ACHN (cell line): ENCODE results near the gene TAMM41.
"Not testable (repeated sequence)": the region's sequence is repeated elsewhere in the genome, so short reads cannot be mapped to it uniquely, and the experiment has no call there.

Experiments used
- DNase-seq: peaks from one replicate; pipeline ENCODE4 v3.0.0-alpha.2; 2015
- in situ Hi-C: cut with HindIII; loops from 2 replicates; pipeline ENCODE4 v1.10.0; 2017; ENCODE audit warnings: low sequenced_read_pairs, low pct_ligation_motif_present, low pct_unique_long_range_greater_than_20kb

Gene TAMM41

GRCh38 chr3:11774296-11774877 is 72.3 kb downstream of the TAMM41 start:
- peak; percentile 58 for DNase-seq
- in situ Hi-C loops, result no loop called here

GRCh38 chr3:11771931-11772330 is 74.8 kb downstream of the TAMM41 start:
- DNase-seq, in situ Hi-C loops: not testable (repeated sequence)

- peak; percentile 89 for DNase-seq
- in situ Hi-C loops, result no loop called here
These were observed 76.0 kb downstream of the TAMM41 start for GRCh38 chr3:11770477-11771391.

- in situ Hi-C loops, result no loop called here
- no peak for DNase-seq
These were observed 76.8 kb downstream of the TAMM41 start for GRCh38 chr3:11769704-11770476.

GRCh38 chr3:11768604-11769003 is 78.1 kb downstream of the TAMM41 start:
- DNase-seq, result no peak
- in situ Hi-C loops, result no loop called here

- peak; percentile 48 for DNase-seq
- in situ Hi-C loops, result no loop called here
These were observed 81.7 kb downstream of the TAMM41 start for GRCh38 chr3:11764931-11765363.

GRCh38 chr3:11759996-11760395 is 86.7 kb downstream of the TAMM41 start:
- in situ Hi-C loops, result no loop called here

GRCh38 chr3:11757929-11758328 is 88.8 kb downstream of the TAMM41 start:
- no peak for DNase-seq
- in situ Hi-C loops, result no loop called here

More at GRCh38 chr3:11759996-11760395, 86.7 kb downstream of the TAMM41 start:
- DNase-seq, result no peak

GRCh38 chr3:11757441-11757875 is 89.2 kb downstream of the TAMM41 start:
- in situ Hi-C loops, result no loop called here
- no peak for DNase-seq

- in situ Hi-C loops, result no loop called here
- no peak for DNase-seq
These were observed 91.4 kb downstream of the TAMM41 start for GRCh38 chr3:11755276-11755675.

GRCh38 chr3:11752254-11752653 is 94.4 kb downstream of the TAMM41 start:
- DNase-seq, in situ Hi-C loops: not testable (repeated sequence)

- DNase-seq, in situ Hi-C loops: not testable (repeated sequence)
These were observed 98.4 kb downstream of the TAMM41 start for GRCh38 chr3:11748306-11748705.
